A549 (cell line): ENCODE data around the gene LMX1B. TPM values are rescaled to one million over a fixed set of nuclear protein-coding genes. Genes with fewer than 3 reads are reported as not detected.

Source experiments
- ATAC-seq, 2 experiments: fragments of 200-7000 bp in 1 of 2; fragments of >200 bp in 1 of 2; cut with Nextera tagmentation in 1 of 2; cut with Tn5 transposase in 1 of 2; 3 replicates each; pipeline versions ENCODE4 v1.8.0 to v1.9.1; 2018 to 2020; ENCODE audit warnings: mild to moderate bottlenecking in 1 of 2, moderate library complexity in 1 of 2
- CTCF ChIA-PET: fragments of 300-600 bp; sonication (Branson Sonifier 250); formaldehyde crosslinking; extraction: SDS; loops from one replicate; lab custom pipeline; 2021; ENCODE audit warnings: antibody characterized with exemption, inconsistent platforms; lab: Yijun Ruan, JAX
- POLR2A ChIA-PET: fragments of 350-600 bp; formaldehyde crosslinking; extraction: SDS; loops from one replicate; lab custom pipeline; 2021; ENCODE audit warnings: antibody characterized with exemption, inconsistent platforms; lab: Yijun Ruan, JAX
- DNase-seq, 2 experiments: peaks; one replicate each; pipeline versions ENCODE4 v3.0.0 to v3.0.0-alpha.2; 2011 to 2016; ENCODE audit warnings: low read depth in 1 of 2, low spot score in 1 of 2
- FAIRE-seq: peaks from 2 replicates; lab custom pipeline; 2011; peaks lifted over from hg19 to GRCh38; lab: Jason Lieb, UNC
- H3K27ac ChIP-seq, 2 experiments: fragments of >200 bp; sonication (Bioruptor Twin); formaldehyde crosslinking; 3 replicates each; pipeline ENCODE4 v1.5.1; 2016 to 2017
- H3K4me1 ChIP-seq: fragments of >200 bp; sonication (Bioruptor Twin); formaldehyde crosslinking; 3 replicates; pipeline ENCODE4 v1.6.1; 2016
- H3K4me2 ChIP-seq: fragments of >200 bp; sonication (Bioruptor Twin); formaldehyde crosslinking; 3 replicates; pipeline ENCODE4 v1.6.1; 2016
- H3K4me3 ChIP-seq: fragments of >200 bp; sonication (Bioruptor Twin); formaldehyde crosslinking; 3 replicates; pipeline ENCODE4 v1.5.1; 2016
- H3K9me3 ChIP-seq: fragments of >200 bp; sonication (Bioruptor Twin); formaldehyde crosslinking; 3 replicates; pipeline ENCODE4 v1.6.1; 2016
- BCL3 ChIP-seq: fragments of >200 bp; sonication (Bioruptor Twin); formaldehyde crosslinking; IDR thresholded peaks from 3 replicates; pipeline ENCODE4 v1.6.1; 2016
- CHD4 ChIP-seq: fragments of 200-600 bp; sonication (generic); IDR thresholded peaks from 2 replicates; pipeline ENCODE4 v1.6.1; 2016; ENCODE audit warnings: antibody characterized with exemption, mild to moderate bottlenecking, borderline replicate concordance
- CTCF ChIP-seq: fragments of >200 bp; sonication (Bioruptor Twin); formaldehyde crosslinking; IDR thresholded peaks from 3 replicates; pipeline ENCODE4 v1.5.1; 2016
- E2F6 ChIP-seq: IDR thresholded peaks from 2 replicates; pipeline ENCODE4 v1.6.1; 2012; ENCODE audit warnings: low read depth, borderline replicate concordance
- ELK1 ChIP-seq: fragments of 150-350 bp; IDR thresholded peaks from 2 replicates; pipeline ENCODE4 v1.6.1; 2014; ENCODE audit warnings: low read depth, mild to moderate bottlenecking, low read length
- EP300 ChIP-seq, 2 experiments: fragments of >200 bp; sonication (Bioruptor Twin); formaldehyde crosslinking; IDR thresholded peaks; 2 replicates in 1 of 2; 3 replicates in 1 of 2; pipeline ENCODE4 v1.6.1; 2016 to 2017
- FOSB ChIP-seq: fragments of 250-450 bp; sonication (Bioruptor Pico); IDR thresholded peaks from 2 replicates; pipeline ENCODE4 v1.5.0; 2020; ENCODE audit warnings: mild to moderate bottlenecking, moderate library complexity
- FOSL2 ChIP-seq, 2 experiments: fragments of 450-650 bp in 1 of 2; fragments of >200 bp in 1 of 2; sonication (Bioruptor Twin) in 1 of 2; formaldehyde crosslinking; IDR thresholded peaks; 2 replicates each; pipeline versions ENCODE4 v1.5.0 to v1.6.1; 2016 to 2020; ENCODE audit warnings: mild to moderate bottlenecking in 1 of 2, moderate library complexity in 1 of 2
- HDAC2 ChIP-seq: fragments of 200-600 bp; sonication (generic); IDR thresholded peaks from 2 replicates; pipeline ENCODE4 v1.6.1; 2016
- JUN ChIP-seq, 2 experiments: fragments of >200 bp; sonication (Bioruptor Twin); formaldehyde crosslinking; IDR thresholded peaks; 2 replicates in 1 of 2; 3 replicates in 1 of 2; pipeline ENCODE4 v1.6.1; 2016 to 2017
- KDM1A ChIP-seq: fragments of 200-600 bp; sonication (generic); IDR thresholded peaks from 2 replicates; pipeline ENCODE4 v1.6.1; 2016; ENCODE audit warnings: low read depth, mild to moderate bottlenecking
- KDM5A ChIP-seq: fragments of 200-600 bp; sonication (generic); IDR thresholded peaks from 2 replicates; pipeline ENCODE4 v1.6.1; 2016; ENCODE audit warnings: antibody characterized with exemption, mild to moderate bottlenecking
- MAX ChIP-seq: IDR thresholded peaks from 2 replicates; pipeline ENCODE4 v1.6.1; 2012
- NPAS2 ChIP-seq: fragments of 250-450 bp; sonication (Bioruptor Pico); IDR thresholded peaks from 2 replicates; pipeline ENCODE4 v1.8.0; 2022; ENCODE audit warnings: mild to moderate bottlenecking, moderate library complexity, borderline replicate concordance
- REST ChIP-seq: fragments of 200-600 bp; sonication (generic); IDR thresholded peaks from 2 replicates; pipeline ENCODE4 v1.6.1; 2016; ENCODE audit warnings: antibody characterized with exemption, mild to moderate bottlenecking, moderate library complexity
- SMC3 ChIP-seq: fragments of >200 bp; sonication (Bioruptor Twin); formaldehyde crosslinking; IDR thresholded peaks from 3 replicates; pipeline ENCODE4 v1.6.1; 2018; ENCODE audit warnings: inconsistent platforms
- USF2 ChIP-seq: fragments of 450-650 bp; IDR thresholded peaks from 2 replicates; pipeline ENCODE4 v1.6.1; 2014; ENCODE audit warnings: antibody characterized with exemption
- ZFP36 ChIP-seq: fragments of 450-650 bp; IDR thresholded peaks from 2 replicates; pipeline ENCODE4 v1.6.1; 2014; ENCODE audit warnings: borderline replicate concordance; ENCODE audit not compliant: partially characterized antibody
- ZSCAN20 ChIP-seq: fragments of 250-450 bp; sonication (Bioruptor Pico); IDR thresholded peaks from 2 replicates; pipeline ENCODE4 v1.8.0; 2022; ENCODE audit warnings: mild to moderate bottlenecking, moderate library complexity
- WGBS: methylation state at CpG from one replicate; pipeline ENCODE4 v1.1.6; 2017; ENCODE audit errors: missing lambda C conversion rate; 5-methylcytosine and 5-hydroxymethylcytosine counted together
- polyA plus RNA-seq, 4 experiments: library from polyadenylated mRNA; depleted of rRNA in 3 of 4; stranded (reverse); fragments of >200 nt; fragmentation: RNase III in 1 of 4; extraction: RNeasy Plus Mini Kit Qiagen cat#74134 plus additional on column Dnase treatment in 1 of 4; gene quantifications; 2 replicates in 3 of 4; 3 replicates in 1 of 4; pipeline ENCODE4 v1.2.3, GENCODE V29; 2011 to 2017

Gene LMX1B
- polyA plus RNA-seq, 2 of the 4 experiments (the other 2 are of a cell fraction) = 0.41 to 0.56 TPM

GRCh38 chr9:126704157-126704891 lies 90.6 kb downstream of the LMX1B start:
- WGBS = 31% methylated on average over 11 of the region's 14 CpGs
- H3K27ac ChIP-seq = peak overlapping the region in 1 of 2 experiments; percentile 59; a peak in 2 of 6 replicates
- no peaks in the 10 kb centered on the region for H3K9me3 ChIP-seq
- POLR2A ChIA-PET = interaction anchor here (1.8 kb wide), 1 partner anchor 77 kb away, joined by 6 read pairs; no protein-coding TSS in a partner anchor
- H3K4me2 ChIP-seq = peak overlapping the region; percentile 89
- ATAC-seq (peak; percentile 69 to 71), FAIRE-seq (no peak), DNase-seq (peak; percentile 60 to 73)
- peaks cover 12% of the 10 kb centered on the region for H3K4me1 ChIP-seq
- no peak overlapping the region; the same call in 2 of the 3 replicates for H3K4me3 ChIP-seq
- CTCF ChIA-PET = interaction anchor here (0.7 to 11.0 kb wide), 26 partner anchors 9 to 1985 kb away, joined by 3 to 338 read pairs (median 4); partner anchors contain the start of gene ZBTB43
- TF ChIP-seq FOSL2 (IDR thresholded peaks at IDR 0.05) = 0 out of 2 replicates have a peak, but pooled peaks have one; percentile 20
- peak; percentile 47 for TF ChIP-seq FOSL2 (CRISPR knock-in tag; IDR thresholded peaks at IDR 0.05)
- no peak for TF ChIP-seq SMC3
- TF ChIP-seq ZSCAN20 (CRISPR knock-in tag) = no peak
- no peak for TF ChIP-seq BCL3
- no peak for TF ChIP-seq FOSB (CRISPR knock-in tag)
- TF ChIP-seq HDAC2 = no peak
- no peak for TF ChIP-seq E2F6

- ATAC-seq = peak; percentile 48 to 82
- H3K9me3 ChIP-seq = no peaks in the 10 kb centered on the region
- H3K4me1 ChIP-seq = peaks cover 12% of the 10 kb centered on the region
- no peak for FAIRE-seq
- ChIA-PET POLR2A (interaction anchor here (1.8 kb wide), 1 partner anchor 76 kb away, joined by 6 read pairs; no protein-coding TSS in a partner anchor), CTCF (interaction anchor here (0.7 to 11.0 kb wide), 44 partner anchors 10 to 300 kb away, joined by 3 to 338 read pairs (median 5); partner anchors contain the start of gene ZBTB43)
- 9% methylated on average over 36 of the region's 36 CpGs for WGBS
- H3K4me3 ChIP-seq = peak overlapping the region; percentile 26
- peak; percentile 71 to 84 for DNase-seq
- H3K27ac ChIP-seq = peak overlapping the region; percentile 56 to 75; a peak in 5 of 6 replicates
- peak overlapping the region; percentile 89 for H3K4me2 ChIP-seq
- TF ChIP-seq ELK1 = no peak
- peak; percentile 81 for TF ChIP-seq SMC3
- peak; percentile 80 for TF ChIP-seq CTCF
- TF ChIP-seq NPAS2 (CRISPR knock-in tag) = 0 out of 2 replicates have a peak, but pooled peaks have one; percentile 30
- TF ChIP-seq KDM1A = peak; percentile 80; the same call in 1 of the 2 replicates
- TF ChIP-seq KDM5A = no peak
- peak; percentile 89 for TF ChIP-seq ZFP36
- peak; percentile 99 for TF ChIP-seq MAX
- 0 out of 5 replicates have a peak, but pooled peaks of 1 of the 2 experiments have one; percentile 34 for TF ChIP-seq JUN (IDR thresholded peaks at IDR 0.05)
- TF ChIP-seq HDAC2 = peak; percentile 50; the same call in 1 of the 2 replicates
- no peak for TF ChIP-seq EP300 (IDR thresholded peaks at IDR 0.05)
- TF ChIP-seq REST = no peak
- TF ChIP-seq E2F6 = peak; percentile 94
- peak; percentile 91 for TF ChIP-seq USF2
- 0 out of 2 replicates have a peak, but pooled peaks have one; percentile 28 for TF ChIP-seq CHD4
Measured at GRCh38 chr9:126704892-126705766, 91.4 kb downstream of the LMX1B start.
